DOHH2 (cell line): ENCODE results near the gene KDM2A.

Experiments
- H3F3A ChIP-seq: fragments of 200-600 bp; sonication (generic), shearing (Covaris generic); 2 replicates; pipeline ENCODE4 v1.6.0; 2016; ENCODE audit warnings: antibody characterized with exemption, mild to moderate bottlenecking; ENCODE audit not compliant: control insufficient read depth, insufficient read depth
- H3K27ac ChIP-seq: fragments of 200-600 bp; sonication (generic); 2 replicates; pipeline ENCODE4 v1.5.1; 2014; ENCODE audit warnings: low read depth, mild to moderate bottlenecking, low read length, moderate library complexity
- H3K27me3 ChIP-seq: fragments of 200-600 bp; sonication (generic); 2 replicates; pipeline ENCODE4 v1.6.1; 2014; ENCODE audit warnings: mild to moderate bottlenecking, low read length, mixed read lengths; ENCODE audit not compliant: control insufficient read depth
- H3K36me3 ChIP-seq: fragments of 200-600 bp; sonication (generic); 2 replicates; pipeline ENCODE4 v1.6.1; 2014; ENCODE audit warnings: mild to moderate bottlenecking, low read length, moderate library complexity, mixed read lengths; ENCODE audit not compliant: control insufficient read depth
- H3K4me1 ChIP-seq: fragments of 200-600 bp; sonication (generic); 2 replicates; pipeline ENCODE4 v1.6.1; 2014; ENCODE audit warnings: mild to moderate bottlenecking, low read length, mixed read lengths; ENCODE audit not compliant: control insufficient read depth
- H3K4me2 ChIP-seq: fragments of 200-600 bp; sonication (generic); 2 replicates; pipeline ENCODE4 v1.6.0; 2014; ENCODE audit warnings: mild to moderate bottlenecking, low read length, moderate library complexity
- H3K4me3 ChIP-seq: fragments of 200-600 bp; sonication (generic); 2 replicates; pipeline ENCODE4 v1.5.1; 2014; ENCODE audit warnings: mild to moderate bottlenecking, low read length, mixed read lengths
- H3K79me2 ChIP-seq: fragments of 200-600 bp; sonication (generic); 2 replicates; pipeline ENCODE4 v1.6.1; 2014; ENCODE audit warnings: mild to moderate bottlenecking, low read length, mixed read lengths; ENCODE audit not compliant: control insufficient read depth
- H3K9me2 ChIP-seq: fragments of 200-600 bp; sonication (generic); replicated peaks from 2 replicates; pipeline ENCODE4 v1.6.1; 2014; ENCODE audit warnings: mild to moderate bottlenecking, low read length, mixed read lengths; ENCODE audit not compliant: control insufficient read depth
- H3K9me3 ChIP-seq: fragments of 200-600 bp; sonication (generic); 2 replicates; pipeline ENCODE4 v1.6.1; 2014; ENCODE audit warnings: antibody characterized with exemption, low read length, mixed read lengths; ENCODE audit not compliant: control insufficient read depth, insufficient read depth
- H4K20me1 ChIP-seq: fragments of 200-600 bp; sonication (generic); 2 replicates; pipeline ENCODE4 v1.6.0; 2014; ENCODE audit warnings: low read depth, mild to moderate bottlenecking, antibody characterized with exemption, low read length, moderate library complexity; ENCODE audit not compliant: control insufficient read depth, insufficient read depth
- CTCF ChIP-seq: fragments of 200-600 bp; sonication (generic); IDR thresholded peaks from one replicate; pipeline ENCODE4 v1.5.1; 2014; ENCODE audit warnings: antibody characterized with exemption, mild to moderate bottlenecking, low read depth, low read length; ENCODE audit not compliant: poor library complexity, severe bottlenecking
- EZH2phosphoT487 ChIP-seq: fragments of 200-600 bp; sonication (generic); IDR thresholded peaks from 2 replicates; pipeline ENCODE4 v1.6.1; 2017; ENCODE audit warnings: borderline replicate concordance, mild to moderate bottlenecking, antibody characterized with exemption, low read length, moderate library complexity, mixed read lengths

The KDM2A gene

GRCh38 chr11:67252831-67253239 lies 133.8 kb downstream of the KDM2A start:
- Histone ChIP-seq H3K4me3 (no peak overlapping the region), H3F3A (peaks cover 18% of the 10 kb centered on the region), H4K20me1 (0 out of 2 replicates have a peak, but pooled peaks cover 3% of the 10 kb centered on the region), H3K27me3 (no peaks in the 10 kb centered on the region), H3K79me2 (no peaks in the 10 kb centered on the region), H3K9me3 (no peaks in the 10 kb centered on the region), H3K4me1 (0 out of 2 replicates have a peak, but pooled peaks cover 2% of the 10 kb centered on the region), H3K9me2 (no peaks in the 10 kb centered on the region), H3K4me2 (no peak overlapping the region), H3K27ac (no peak overlapping the region), H3K36me3 (peaks cover 94% of the 10 kb centered on the region)
- TF ChIP-seq CTCF, result peak; percentile 52
- no peak for TF ChIP-seq EZH2phosphoT487

GRCh38 chr11:67253872-67254624 lies 135.0 kb downstream of the KDM2A start:
- H3K79me2 ChIP-seq, result no peaks in the 10 kb centered on the region
- 0 out of 2 replicates have a peak, but pooled peaks cover 2% of the 10 kb centered on the region for H3K4me1 ChIP-seq
- H3K27me3 ChIP-seq, result no peaks in the 10 kb centered on the region
- H3K9me3 ChIP-seq, result no peaks in the 10 kb centered on the region
- H3K9me2 ChIP-seq, result no peaks in the 10 kb centered on the region
- peaks cover 82% of the 10 kb centered on the region for H3K36me3 ChIP-seq
- no peak overlapping the region for H3K4me3 ChIP-seq
- no peak overlapping the region for H3K4me2 ChIP-seq
- H4K20me1 ChIP-seq, result 0 out of 2 replicates have a peak, but pooled peaks cover 3% of the 10 kb centered on the region
- no peak overlapping the region for H3K27ac ChIP-seq
- H3F3A ChIP-seq, result peaks cover 24% of the 10 kb centered on the region
- TF ChIP-seq EZH2phosphoT487 (no peak), CTCF (no peak)

GRCh38 chr11:67254798-67255197 lies 135.7 kb downstream of the KDM2A start:
- Histone ChIP-seq H3K9me3 (no peaks in the 10 kb centered on the region), H3K9me2 (no peaks in the 10 kb centered on the region), H4K20me1 (0 out of 2 replicates have a peak, but pooled peaks cover 3% of the 10 kb centered on the region), H3K79me2 (no peaks in the 10 kb centered on the region), H3K4me3 (no peak overlapping the region), H3F3A (peaks cover 24% of the 10 kb centered on the region), H3K36me3 (peaks cover 74% of the 10 kb centered on the region), H3K4me2 (no peak overlapping the region), H3K27me3 (no peaks in the 10 kb centered on the region), H3K27ac (no peak overlapping the region), H3K4me1 (0 out of 2 replicates have a peak, but pooled peaks cover 2% of the 10 kb centered on the region)
- TF ChIP-seq CTCF (no peak), EZH2phosphoT487 (no peak)
